Measurements from ENCODE around the gene LSP1.

The LSP1 gene

DNA sequence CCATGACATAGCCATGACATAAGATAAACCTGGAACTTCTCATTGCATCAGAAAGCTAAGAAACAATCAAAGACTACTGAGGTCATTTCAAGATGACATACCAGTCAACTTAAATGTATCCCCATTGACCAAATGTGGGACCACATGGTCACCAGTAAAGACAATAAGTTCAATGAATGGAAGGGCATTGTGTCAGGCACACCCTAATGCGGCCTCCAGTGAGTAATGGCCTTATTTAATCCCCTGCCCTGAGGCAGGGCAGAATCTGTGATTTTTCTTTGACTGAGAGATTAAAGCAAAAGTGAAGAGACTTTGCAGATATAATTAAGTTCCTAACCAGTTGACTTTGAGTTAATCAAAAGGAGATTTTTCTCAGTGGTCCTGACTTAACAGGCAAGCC is 35.4 kb upstream of the LSP1 start:
- TF ChIP-seq TCF4 (CRISPR knock-in tag; IDR thresholded peaks at IDR 0.05; ENCODE audit: borderline replicate concordance) (no peak), POU6F1 (CRISPR knock-in tag; IDR thresholded peaks at IDR 0.05; ENCODE audit: borderline replicate concordance, low read depth) (no peak), GLIS3 (CRISPR knock-in tag; IDR thresholded peaks at IDR 0.05) (no peak), TOX (CRISPR knock-in tag; IDR thresholded peaks at IDR 0.05; ENCODE audit: borderline replicate concordance) (no peak), ZNF70 (CRISPR knock-in tag; IDR thresholded peaks at IDR 0.05) (no peak), ISL1 (CRISPR knock-in tag; IDR thresholded peaks at IDR 0.05) (no peak), RARB (CRISPR knock-in tag; IDR thresholded peaks at IDR 0.05) (no peak), PPARA (CRISPR knock-in tag; IDR thresholded peaks at IDR 0.05; ENCODE audit: borderline replicate concordance) (no peak), ZFP30 (CRISPR knock-in tag; IDR thresholded peaks at IDR 0.05) (no peak), ZFP3 (CRISPR knock-in tag; IDR thresholded peaks at IDR 0.05) (no peak), CSDC2 (CRISPR knock-in tag; IDR thresholded peaks at IDR 0.05) (no peak), OSR1 (CRISPR knock-in tag; IDR thresholded peaks at IDR 0.05) (no peak), CSRNP3 (CRISPR knock-in tag; IDR thresholded peaks at IDR 0.05) (no peak), ZNF565 (CRISPR knock-in tag; conservative IDR thresholded peaks at IDR 0.05; ENCODE audit: low read depth) (no peak), SNAI2 (CRISPR knock-in tag; IDR thresholded peaks at IDR 0.05) (no peak)
- TF ChIP-seq, protein P1, sequence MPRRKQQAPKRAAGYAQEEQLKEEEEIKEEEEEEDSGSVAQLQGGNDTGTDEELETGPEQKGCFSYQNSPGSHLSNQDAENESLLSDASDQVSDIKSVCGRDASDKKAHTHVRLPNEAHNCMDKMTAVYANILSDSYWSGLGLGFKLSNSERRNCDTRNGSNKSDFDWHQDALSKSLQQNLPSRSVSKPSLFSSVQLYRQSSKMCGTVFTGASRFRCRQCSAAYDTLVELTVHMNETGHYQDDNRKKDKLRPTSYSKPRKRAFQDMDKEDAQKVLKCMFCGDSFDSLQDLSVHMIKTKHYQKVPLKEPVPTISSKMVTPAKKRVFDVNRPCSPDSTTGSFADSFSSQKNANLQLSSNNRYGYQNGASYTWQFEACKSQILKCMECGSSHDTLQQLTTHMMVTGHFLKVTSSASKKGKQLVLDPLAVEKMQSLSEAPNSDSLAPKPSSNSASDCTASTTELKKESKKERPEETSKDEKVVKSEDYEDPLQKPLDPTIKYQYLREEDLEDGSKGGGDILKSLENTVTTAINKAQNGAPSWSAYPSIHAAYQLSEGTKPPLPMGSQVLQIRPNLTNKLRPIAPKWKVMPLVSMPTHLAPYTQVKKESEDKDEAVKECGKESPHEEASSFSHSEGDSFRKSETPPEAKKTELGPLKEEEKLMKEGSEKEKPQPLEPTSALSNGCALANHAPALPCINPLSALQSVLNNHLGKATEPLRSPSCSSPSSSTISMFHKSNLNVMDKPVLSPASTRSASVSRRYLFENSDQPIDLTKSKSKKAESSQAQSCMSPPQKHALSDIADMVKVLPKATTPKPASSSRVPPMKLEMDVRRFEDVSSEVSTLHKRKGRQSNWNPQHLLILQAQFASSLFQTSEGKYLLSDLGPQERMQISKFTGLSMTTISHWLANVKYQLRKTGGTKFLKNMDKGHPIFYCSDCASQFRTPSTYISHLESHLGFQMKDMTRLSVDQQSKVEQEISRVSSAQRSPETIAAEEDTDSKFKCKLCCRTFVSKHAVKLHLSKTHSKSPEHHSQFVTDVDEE (CRISPR knock-in tag; IDR thresholded peaks at IDR 0.05), result no peak
- no peak for ATAC-seq

- TF ChIP-seq GLIS3 (CRISPR knock-in tag; IDR thresholded peaks at IDR 0.05), result no peak
- no peak for TF ChIP-seq ESRRG (CRISPR knock-in tag; IDR thresholded peaks at IDR 0.05)
- TF ChIP-seq ZFP3 (CRISPR knock-in tag; IDR thresholded peaks at IDR 0.05), result no peak
- TF ChIP-seq PPARA (CRISPR knock-in tag; IDR thresholded peaks at IDR 0.05; ENCODE audit: borderline replicate concordance), result no peak
- TF ChIP-seq, protein P1 (CRISPR knock-in tag; IDR thresholded peaks at IDR 0.05), result no peak
- no peak for TF ChIP-seq ZNF565 (CRISPR knock-in tag; conservative IDR thresholded peaks at IDR 0.05; ENCODE audit: low read depth)
- no peak for TF ChIP-seq CSDC2 (CRISPR knock-in tag; IDR thresholded peaks at IDR 0.05)
- TF ChIP-seq, protein P2, sequence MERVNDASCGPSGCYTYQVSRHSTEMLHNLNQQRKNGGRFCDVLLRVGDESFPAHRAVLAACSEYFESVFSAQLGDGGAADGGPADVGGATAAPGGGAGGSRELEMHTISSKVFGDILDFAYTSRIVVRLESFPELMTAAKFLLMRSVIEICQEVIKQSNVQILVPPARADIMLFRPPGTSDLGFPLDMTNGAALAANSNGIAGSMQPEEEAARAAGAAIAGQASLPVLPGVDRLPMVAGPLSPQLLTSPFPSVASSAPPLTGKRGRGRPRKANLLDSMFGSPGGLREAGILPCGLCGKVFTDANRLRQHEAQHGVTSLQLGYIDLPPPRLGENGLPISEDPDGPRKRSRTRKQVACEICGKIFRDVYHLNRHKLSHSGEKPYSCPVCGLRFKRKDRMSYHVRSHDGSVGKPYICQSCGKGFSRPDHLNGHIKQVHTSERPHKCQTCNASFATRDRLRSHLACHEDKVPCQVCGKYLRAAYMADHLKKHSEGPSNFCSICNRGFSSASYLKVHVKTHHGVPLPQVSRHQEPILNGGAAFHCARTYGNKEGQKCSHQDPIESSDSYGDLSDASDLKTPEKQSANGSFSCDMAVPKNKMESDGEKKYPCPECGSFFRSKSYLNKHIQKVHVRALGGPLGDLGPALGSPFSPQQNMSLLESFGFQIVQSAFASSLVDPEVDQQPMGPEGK (CRISPR knock-in tag; IDR thresholded peaks at IDR 0.05; ENCODE audit: borderline replicate concordance), result no peak
- no peak for TF ChIP-seq CSRNP3 (CRISPR knock-in tag; IDR thresholded peaks at IDR 0.05)
- TF ChIP-seq POU6F1 (CRISPR knock-in tag; IDR thresholded peaks at IDR 0.05; ENCODE audit: borderline replicate concordance, low read depth), result no peak
- no peak for TF ChIP-seq ARNTL (CRISPR knock-in tag; IDR thresholded peaks at IDR 0.05; ENCODE audit: borderline replicate concordance, low read depth)
- TF ChIP-seq ISL1 (CRISPR knock-in tag; IDR thresholded peaks at IDR 0.05), result no peak
- no peak for TF ChIP-seq ZNF70 (CRISPR knock-in tag; IDR thresholded peaks at IDR 0.05)
- TF ChIP-seq TCF4 (CRISPR knock-in tag; IDR thresholded peaks at IDR 0.05; ENCODE audit: borderline replicate concordance), result no peak
- no peak for TF ChIP-seq OSR1 (CRISPR knock-in tag; IDR thresholded peaks at IDR 0.05)
- no peak for TF ChIP-seq BACH2 (CRISPR knock-in tag; IDR thresholded peaks at IDR 0.05; ENCODE audit: borderline replicate concordance)
- no peak for TF ChIP-seq TOX (CRISPR knock-in tag; IDR thresholded peaks at IDR 0.05; ENCODE audit: borderline replicate concordance)
- no peak for ATAC-seq
These were observed 33.8 kb upstream of the LSP1 start for GRCh38 chr11:1819074-1819473.

All from SK-N-SH treated with all-trans-retinoic acid at 6 μM for 48 hours (cell line).